ENCODE results near the gene TXNRD2.

The TXNRD2 gene

DNA sequence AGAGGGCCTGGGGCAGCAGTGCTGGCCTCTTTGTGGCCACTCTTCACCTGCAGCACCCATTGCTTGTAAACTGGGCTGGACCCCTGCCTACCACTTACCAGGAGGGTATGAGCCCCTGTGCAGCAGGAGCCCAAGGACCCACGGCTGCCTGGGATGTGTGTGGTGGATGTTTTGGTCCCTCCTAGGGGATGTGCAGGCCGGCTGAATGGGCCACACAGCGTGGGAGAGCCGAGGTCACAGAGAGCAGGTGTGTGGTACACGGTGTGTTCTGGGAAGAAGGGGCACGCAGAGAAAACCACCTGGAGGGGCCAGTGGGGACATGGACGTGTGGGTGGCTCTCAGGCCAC, 67.7 kb downstream of the TXNRD2 start:
- no peak overlapping the region for H3K9ac ChIP-seq (ENCODE audit: insufficient read length, low read depth)
- peaks cover 9% of the 10 kb centered on the region for H3K4me1 ChIP-seq (ENCODE audit: insufficient read depth, insufficient read length)
- no peaks in the 10 kb centered on the region for H3K27me3 ChIP-seq (ENCODE audit: insufficient read depth, insufficient read length)
- no peaks in the 10 kb centered on the region for H3K9me3 ChIP-seq (ENCODE audit: insufficient read depth, low read length)
- no peak for TF ChIP-seq ZNF274 (IDR thresholded peaks at IDR 0.05; ENCODE audit: low read depth, low read length)
- no peak for TF ChIP-seq YY1 (IDR thresholded peaks at IDR 0.05; ENCODE audit: insufficient read depth, insufficient read length)
- TF ChIP-seq SUZ12 (IDR thresholded peaks at IDR 0.05; ENCODE audit: extremely low read depth, insufficient read depth, insufficient read length): no peak
- H3K4me3 ChIP-seq (ENCODE audit: insufficient read length, low read depth): no peak overlapping the region
- H3K36me3 ChIP-seq (ENCODE audit: insufficient read depth, insufficient read length, low read length): peaks cover 38% of the 10 kb centered on the region
- DNase-seq (ENCODE audit: low read depth, low spot score): no peak

DNA sequence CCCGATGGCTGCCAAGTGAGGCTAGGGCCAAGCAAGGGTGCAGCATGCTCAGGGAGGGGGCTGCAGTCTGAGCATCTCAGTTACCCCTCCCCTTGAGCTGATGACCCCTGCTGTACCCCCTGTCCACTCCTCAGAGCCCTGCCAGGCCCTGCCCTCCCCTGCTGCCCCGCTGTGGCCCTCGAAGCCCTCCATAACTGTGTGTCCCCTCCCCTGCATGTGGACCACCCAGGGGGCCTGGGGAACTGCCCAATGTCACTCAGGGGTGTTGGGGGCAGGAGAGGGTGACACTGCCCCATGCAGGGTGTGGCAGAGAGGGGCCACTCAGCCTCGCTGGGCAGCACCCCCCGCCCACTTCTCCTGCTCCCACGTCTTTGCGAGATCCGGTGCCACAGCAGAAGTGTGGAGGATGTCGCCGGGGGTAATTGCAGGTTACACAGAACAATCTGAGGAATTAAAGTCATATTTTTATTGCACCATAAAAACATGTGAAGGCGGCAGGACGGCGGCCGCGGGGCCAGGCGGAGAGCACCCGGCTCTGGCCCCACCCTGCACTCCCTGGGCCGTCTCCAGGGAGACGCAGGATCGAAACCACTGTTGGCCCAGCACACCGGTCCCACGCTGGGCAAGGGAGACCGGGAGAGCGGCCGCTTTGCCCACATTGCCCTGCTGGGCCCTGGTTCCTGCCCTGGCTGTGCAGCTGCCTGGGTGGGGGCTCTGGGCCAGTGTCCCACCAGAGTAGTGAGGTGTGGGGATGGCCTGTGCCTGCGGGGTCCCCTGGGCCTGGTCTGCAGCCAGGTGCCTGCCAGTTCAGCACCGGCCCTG, 68.3 kb downstream of the TXNRD2 start:
- no peaks in the 10 kb centered on the region for H3K9me3 ChIP-seq (ENCODE audit: insufficient read depth, low read length)
- no peak for TF ChIP-seq YY1 (IDR thresholded peaks at IDR 0.05; ENCODE audit: insufficient read depth, insufficient read length)
- no peak for TF ChIP-seq SUZ12 (IDR thresholded peaks at IDR 0.05; ENCODE audit: extremely low read depth, insufficient read depth, insufficient read length)
- no peak for TF ChIP-seq ZNF274 (IDR thresholded peaks at IDR 0.05; ENCODE audit: low read depth, low read length)
- H3K4me1 ChIP-seq (ENCODE audit: insufficient read depth, insufficient read length): peaks cover 9% of the 10 kb centered on the region
- H3K4me3 ChIP-seq (ENCODE audit: insufficient read length, low read depth): no peak overlapping the region
- no peak overlapping the region for H3K9ac ChIP-seq (ENCODE audit: insufficient read length, low read depth)
- H3K36me3 ChIP-seq (ENCODE audit: insufficient read depth, insufficient read length, low read length): peaks cover 33% of the 10 kb centered on the region
- no peaks in the 10 kb centered on the region for H3K27me3 ChIP-seq (ENCODE audit: insufficient read depth, insufficient read length)
- DNase-seq (ENCODE audit: low read depth, low spot score): no peak

DNA sequence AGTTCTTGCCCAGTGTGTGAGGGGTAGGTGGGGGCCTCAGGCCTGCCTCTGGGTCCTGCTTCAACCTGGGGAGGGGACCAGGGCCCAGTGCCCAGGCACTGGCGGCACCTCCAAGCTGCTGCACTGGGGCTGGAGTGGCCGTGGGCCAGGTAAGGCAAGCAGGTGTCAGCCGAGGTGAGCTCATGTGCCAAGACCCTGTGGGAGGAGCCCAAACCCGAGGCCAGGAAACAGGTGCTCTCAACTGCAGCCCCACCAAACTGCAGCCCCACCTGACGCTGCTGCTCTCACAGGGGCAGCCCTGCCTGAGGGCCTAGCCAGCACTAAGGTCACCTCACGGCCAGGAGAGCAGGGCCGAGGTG, 68.9 kb downstream of the TXNRD2 start:
- DNase-seq (ENCODE audit: low read depth, low spot score): no peak

DNA sequence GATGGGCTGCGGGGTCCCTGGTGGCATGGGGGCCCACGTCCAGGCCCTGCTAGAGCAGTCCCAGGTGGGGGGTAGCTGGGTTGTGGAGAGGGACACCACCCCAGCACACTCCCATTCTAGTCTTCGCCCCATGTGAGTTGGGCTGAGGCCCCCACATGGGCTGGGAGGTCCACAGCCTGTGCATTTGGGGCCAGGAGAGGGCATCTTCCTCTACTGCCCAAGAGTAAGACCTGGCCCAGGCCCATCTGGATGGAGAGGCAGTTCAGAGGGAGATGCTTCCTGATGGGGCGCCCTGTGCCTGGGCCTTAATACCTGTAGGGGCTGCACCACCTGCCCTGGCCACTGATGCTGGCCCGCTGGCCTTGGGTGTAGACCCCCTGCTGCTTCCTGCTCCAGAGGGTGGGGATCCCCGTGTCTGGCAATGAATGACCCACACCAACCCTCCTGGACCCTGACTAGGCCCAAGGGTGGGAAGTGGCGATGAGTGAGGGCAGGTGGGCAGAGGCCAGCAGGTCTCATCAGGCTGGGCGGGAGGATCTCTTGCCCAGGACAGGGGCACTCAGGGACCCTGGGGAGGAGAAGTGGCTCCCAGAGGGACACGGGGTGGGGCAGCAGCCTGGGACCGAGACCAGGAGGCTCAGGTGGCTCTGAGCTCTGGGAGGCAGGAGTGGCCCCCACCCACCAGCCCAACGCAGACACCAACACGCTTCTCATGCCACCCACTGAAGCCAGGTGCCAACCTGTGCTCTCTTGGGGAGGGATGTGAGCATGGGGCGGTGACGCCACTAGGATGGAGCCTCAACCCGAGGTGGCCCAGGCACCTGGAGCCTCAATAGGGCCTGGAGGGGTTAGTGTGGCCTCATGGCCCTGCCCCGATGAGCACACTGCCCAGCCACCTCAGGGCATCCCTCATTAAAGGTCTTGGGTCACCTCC, 69.5 kb downstream of the TXNRD2 start:
- TF ChIP-seq YY1 (IDR thresholded peaks at IDR 0.05; ENCODE audit: insufficient read depth, insufficient read length): no peak
- TF ChIP-seq ZNF274 (IDR thresholded peaks at IDR 0.05; ENCODE audit: low read depth, low read length): no peak
- no peak for TF ChIP-seq SUZ12 (IDR thresholded peaks at IDR 0.05; ENCODE audit: extremely low read depth, insufficient read depth, insufficient read length)
- peaks cover 6% of the 10 kb centered on the region for H3K4me1 ChIP-seq (ENCODE audit: insufficient read depth, insufficient read length)
- no peak for DNase-seq (ENCODE audit: low read depth, low spot score)
- no peaks in the 10 kb centered on the region for H3K27me3 ChIP-seq (ENCODE audit: insufficient read depth, insufficient read length)
- H3K4me3 ChIP-seq (ENCODE audit: insufficient read length, low read depth): no peak overlapping the region
- H3K9me3 ChIP-seq (ENCODE audit: insufficient read depth, low read length): no peaks in the 10 kb centered on the region
- no peak overlapping the region for H3K9ac ChIP-seq (ENCODE audit: insufficient read length, low read depth)
- peaks cover 20% of the 10 kb centered on the region for H3K36me3 ChIP-seq (ENCODE audit: insufficient read depth, insufficient read length, low read length)

More for the DNA sequence above, 68.9 kb downstream of the TXNRD2 start:
- Histone ChIP-seq H3K36me3 (ENCODE audit: insufficient read depth, insufficient read length, low read length) (peaks cover 27% of the 10 kb centered on the region), H3K9ac (ENCODE audit: insufficient read length, low read depth) (no peak overlapping the region), H3K27me3 (ENCODE audit: insufficient read depth, insufficient read length) (no peaks in the 10 kb centered on the region), H3K4me1 (ENCODE audit: insufficient read depth, insufficient read length) (peaks cover 6% of the 10 kb centered on the region), H3K4me3 (ENCODE audit: insufficient read length, low read depth) (no peak overlapping the region), H3K9me3 (ENCODE audit: insufficient read depth, low read length) (no peaks in the 10 kb centered on the region)
- no peak for TF ChIP-seq YY1 (IDR thresholded peaks at IDR 0.05; ENCODE audit: insufficient read depth, insufficient read length)
- TF ChIP-seq SUZ12 (IDR thresholded peaks at IDR 0.05; ENCODE audit: extremely low read depth, insufficient read depth, insufficient read length): no peak
- no peak for TF ChIP-seq ZNF274 (IDR thresholded peaks at IDR 0.05; ENCODE audit: low read depth, low read length)

DNA sequence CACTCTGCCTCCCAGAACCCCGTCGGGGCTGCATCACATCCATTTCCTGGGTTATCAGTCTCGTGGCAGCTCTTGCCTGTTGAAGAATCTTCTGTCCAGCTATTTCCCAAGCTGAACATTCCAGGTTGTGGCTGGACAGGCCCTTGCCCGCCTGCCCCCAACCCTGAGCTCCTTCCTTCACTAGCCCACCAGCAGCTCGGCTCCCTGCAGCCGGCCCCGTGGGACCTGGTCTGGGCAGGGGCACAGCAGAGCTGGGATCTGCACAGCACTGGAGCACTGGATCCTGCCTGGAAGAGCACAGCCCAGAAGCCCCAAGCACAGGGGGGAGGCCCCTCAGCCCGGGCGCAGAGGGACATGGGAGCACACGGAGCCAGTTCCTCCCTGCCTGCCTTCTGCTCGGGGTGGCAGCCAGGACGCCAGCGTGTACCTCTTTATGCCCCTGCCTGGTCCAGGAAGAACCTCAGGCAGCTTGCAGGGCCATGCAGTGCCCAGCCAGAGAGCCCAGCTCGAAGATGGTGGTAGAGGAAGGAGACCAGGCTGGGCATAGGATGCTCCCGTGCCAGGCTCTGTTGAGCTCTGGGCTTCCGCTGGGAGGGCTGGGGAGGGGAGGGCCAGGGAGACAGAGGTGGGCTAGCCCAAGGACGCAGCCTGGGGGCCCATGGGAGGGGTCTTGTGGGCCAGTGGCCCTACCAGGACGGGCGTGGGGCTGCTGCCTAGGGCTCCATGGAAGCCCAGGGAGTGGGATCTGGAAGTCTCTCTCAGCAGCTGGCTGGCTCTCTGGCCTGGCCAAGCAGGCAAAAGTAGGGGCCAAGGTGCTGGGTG, 70.4 kb downstream of the TXNRD2 start:
- Histone ChIP-seq H3K27me3 (ENCODE audit: insufficient read depth, insufficient read length) (no peaks in the 10 kb centered on the region), H3K9me3 (ENCODE audit: insufficient read depth, low read length) (no peaks in the 10 kb centered on the region), H3K36me3 (ENCODE audit: insufficient read depth, insufficient read length, low read length) (peaks cover 14% of the 10 kb centered on the region), H3K9ac (ENCODE audit: insufficient read length, low read depth) (no peak overlapping the region), H3K4me1 (ENCODE audit: insufficient read depth, insufficient read length) (peaks cover 6% of the 10 kb centered on the region), H3K4me3 (ENCODE audit: insufficient read length, low read depth) (no peak overlapping the region)
- DNase-seq (ENCODE audit: low read depth, low spot score): no peak
- TF ChIP-seq ZNF274 (IDR thresholded peaks at IDR 0.05; ENCODE audit: low read depth, low read length) (no peak), SUZ12 (IDR thresholded peaks at IDR 0.05; ENCODE audit: extremely low read depth, insufficient read depth, insufficient read length) (no peak), YY1 (IDR thresholded peaks at IDR 0.05; ENCODE audit: insufficient read depth, insufficient read length) (no peak)

DNA sequence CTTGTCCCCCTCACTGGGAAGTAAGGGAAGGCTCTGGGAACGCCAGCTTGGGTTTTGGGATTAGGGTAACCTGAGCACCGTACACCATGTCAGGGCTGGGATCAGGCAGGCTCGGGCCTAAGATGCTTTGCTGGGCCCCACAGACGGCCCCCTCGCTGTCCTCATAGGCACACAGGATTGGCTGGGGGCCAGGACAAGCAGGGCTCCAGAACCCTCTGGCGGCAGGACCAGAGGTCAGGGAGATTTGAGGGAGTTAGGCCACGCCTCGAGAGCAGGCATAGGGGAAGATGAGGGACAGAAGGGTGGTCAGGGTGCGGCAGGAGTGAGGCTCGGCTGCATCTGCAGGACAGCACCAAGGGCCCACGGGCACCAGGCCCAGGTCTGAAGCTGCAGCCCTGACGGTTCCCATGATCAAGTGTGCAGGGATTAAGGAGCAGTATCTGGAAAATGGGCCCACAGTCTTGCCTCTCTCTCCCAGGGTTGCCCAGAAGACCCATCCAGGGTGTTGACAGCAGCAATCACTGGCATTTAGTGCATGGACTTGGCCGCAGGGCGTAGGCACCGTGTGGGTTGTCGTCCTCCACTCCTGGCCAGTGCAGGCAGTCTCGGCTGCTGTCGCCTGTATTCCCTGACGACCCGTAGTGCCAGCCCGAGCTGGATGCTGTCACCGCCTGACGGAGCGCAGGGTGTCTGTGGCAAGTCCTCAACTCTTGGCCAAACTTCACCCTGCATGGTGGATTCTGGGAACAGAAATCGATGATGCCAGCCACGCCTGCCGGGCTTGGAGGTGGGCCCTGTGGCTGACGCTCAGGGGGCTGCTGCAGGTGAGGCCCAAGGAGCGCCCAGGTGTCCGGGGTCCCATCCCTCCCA, 71.2 kb downstream of the TXNRD2 start:
- Histone ChIP-seq H3K4me3 (ENCODE audit: insufficient read length, low read depth) (no peak overlapping the region), H3K27me3 (ENCODE audit: insufficient read depth, insufficient read length) (no peaks in the 10 kb centered on the region), H3K9me3 (ENCODE audit: insufficient read depth, low read length) (no peaks in the 10 kb centered on the region), H3K4me1 (ENCODE audit: insufficient read depth, insufficient read length) (peaks cover 6% of the 10 kb centered on the region), H3K9ac (ENCODE audit: insufficient read length, low read depth) (peak overlapping the region; percentile 1), H3K36me3 (ENCODE audit: insufficient read depth, insufficient read length, low read length) (peaks cover 14% of the 10 kb centered on the region)
- TF ChIP-seq SUZ12 (IDR thresholded peaks at IDR 0.05; ENCODE audit: extremely low read depth, insufficient read depth, insufficient read length) (no peak), ZNF274 (IDR thresholded peaks at IDR 0.05; ENCODE audit: low read depth, low read length) (no peak), YY1 (IDR thresholded peaks at IDR 0.05; ENCODE audit: insufficient read depth, insufficient read length) (no peak)
- no peak for DNase-seq (ENCODE audit: low read depth, low spot score)

All from NT2/D1 (cell line).